ENCODE data around the gene ERI3. TPM values are rescaled to one million over a fixed set of nuclear protein-coding genes. Genes with fewer than 3 reads are reported as not detected.

Gene ERI3
- total RNA-seq, 1 experiment from 2014 or later = 83.3 TPM

GRCh38 chr1:44243782-44244495 lies 111.1 kb downstream of the ERI3 start:
- in situ Hi-C loops (cut with HindIII; ENCODE audit: low pct_unique_long_range_greater_than_20kb, low sequenced_read_pairs) = no loop called here
- ATAC-seq = no peak
- intact Hi-C loops (cut with micrococcal nuclease; ENCODE audit: unreplicated experiment) = no loop called here
- TF ChIP-seq POLR2AphosphoS5 (IDR thresholded peaks at IDR 0.05; ENCODE audit: low read depth, low read length) (no peak), SIN3A (IDR thresholded peaks at IDR 0.05; ENCODE audit: borderline replicate concordance, insufficient read depth, low read depth, low read length) (no peak), TCF7L2 (IDR thresholded peaks at IDR 0.05; ENCODE audit: low read depth, low read length) (no peak)
- TF ChIP-seq, protein P1, sequence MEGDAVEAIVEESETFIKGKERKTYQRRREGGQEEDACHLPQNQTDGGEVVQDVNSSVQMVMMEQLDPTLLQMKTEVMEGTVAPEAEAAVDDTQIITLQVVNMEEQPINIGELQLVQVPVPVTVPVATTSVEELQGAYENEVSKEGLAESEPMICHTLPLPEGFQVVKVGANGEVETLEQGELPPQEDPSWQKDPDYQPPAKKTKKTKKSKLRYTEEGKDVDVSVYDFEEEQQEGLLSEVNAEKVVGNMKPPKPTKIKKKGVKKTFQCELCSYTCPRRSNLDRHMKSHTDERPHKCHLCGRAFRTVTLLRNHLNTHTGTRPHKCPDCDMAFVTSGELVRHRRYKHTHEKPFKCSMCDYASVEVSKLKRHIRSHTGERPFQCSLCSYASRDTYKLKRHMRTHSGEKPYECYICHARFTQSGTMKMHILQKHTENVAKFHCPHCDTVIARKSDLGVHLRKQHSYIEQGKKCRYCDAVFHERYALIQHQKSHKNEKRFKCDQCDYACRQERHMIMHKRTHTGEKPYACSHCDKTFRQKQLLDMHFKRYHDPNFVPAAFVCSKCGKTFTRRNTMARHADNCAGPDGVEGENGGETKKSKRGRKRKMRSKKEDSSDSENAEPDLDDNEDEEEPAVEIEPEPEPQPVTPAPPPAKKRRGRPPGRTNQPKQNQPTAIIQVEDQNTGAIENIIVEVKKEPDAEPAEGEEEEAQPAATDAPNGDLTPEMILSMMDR (IDR thresholded peaks at IDR 0.05) = no peak
- DNase-seq (ENCODE audit: low read depth, low spot score) = no peak
- no peak overlapping the region for H3K4me3 ChIP-seq (ENCODE audit: low read depth in 2 of 2, low read length in 2 of 2)
- no peaks in the 10 kb centered on the region for H3K36me3 ChIP-seq (ENCODE audit: control insufficient read depth, insufficient read depth, low read length)
- ChIA-PET POLR2A (no interaction called here), CTCF (no interaction called here)
- no TSS peak for BruUV-seq (replicated peaks)
- H3K9me3 ChIP-seq (ENCODE audit: control insufficient read depth, insufficient read depth, low read depth, low read length) = no peaks in the 10 kb centered on the region
- no peak overlapping the region for H3K27ac ChIP-seq (ENCODE audit: low read length)
- H3K4me1 ChIP-seq (ENCODE audit: control insufficient read depth, insufficient read depth, low read length) = no peaks in the 10 kb centered on the region; the same call in 1 of the 2 replicates
- no peaks in the 10 kb centered on the region for H3K27me3 ChIP-seq (ENCODE audit: control insufficient read depth, insufficient read depth, low read length)

GRCh38 chr1:44242746-44243145 lies 112.3 kb downstream of the ERI3 start:
- ChIA-PET CTCF (no interaction called here), POLR2A (no interaction called here)
- in situ Hi-C loops (cut with HindIII; ENCODE audit: low pct_unique_long_range_greater_than_20kb, low sequenced_read_pairs) = no loop called here
- intact Hi-C loops (cut with micrococcal nuclease; ENCODE audit: unreplicated experiment) = no loop called here
- no peak for TF ChIP-seq SIN3A (IDR thresholded peaks at IDR 0.05; ENCODE audit: borderline replicate concordance, insufficient read depth, low read depth, low read length)
- TF ChIP-seq, protein P2, sequence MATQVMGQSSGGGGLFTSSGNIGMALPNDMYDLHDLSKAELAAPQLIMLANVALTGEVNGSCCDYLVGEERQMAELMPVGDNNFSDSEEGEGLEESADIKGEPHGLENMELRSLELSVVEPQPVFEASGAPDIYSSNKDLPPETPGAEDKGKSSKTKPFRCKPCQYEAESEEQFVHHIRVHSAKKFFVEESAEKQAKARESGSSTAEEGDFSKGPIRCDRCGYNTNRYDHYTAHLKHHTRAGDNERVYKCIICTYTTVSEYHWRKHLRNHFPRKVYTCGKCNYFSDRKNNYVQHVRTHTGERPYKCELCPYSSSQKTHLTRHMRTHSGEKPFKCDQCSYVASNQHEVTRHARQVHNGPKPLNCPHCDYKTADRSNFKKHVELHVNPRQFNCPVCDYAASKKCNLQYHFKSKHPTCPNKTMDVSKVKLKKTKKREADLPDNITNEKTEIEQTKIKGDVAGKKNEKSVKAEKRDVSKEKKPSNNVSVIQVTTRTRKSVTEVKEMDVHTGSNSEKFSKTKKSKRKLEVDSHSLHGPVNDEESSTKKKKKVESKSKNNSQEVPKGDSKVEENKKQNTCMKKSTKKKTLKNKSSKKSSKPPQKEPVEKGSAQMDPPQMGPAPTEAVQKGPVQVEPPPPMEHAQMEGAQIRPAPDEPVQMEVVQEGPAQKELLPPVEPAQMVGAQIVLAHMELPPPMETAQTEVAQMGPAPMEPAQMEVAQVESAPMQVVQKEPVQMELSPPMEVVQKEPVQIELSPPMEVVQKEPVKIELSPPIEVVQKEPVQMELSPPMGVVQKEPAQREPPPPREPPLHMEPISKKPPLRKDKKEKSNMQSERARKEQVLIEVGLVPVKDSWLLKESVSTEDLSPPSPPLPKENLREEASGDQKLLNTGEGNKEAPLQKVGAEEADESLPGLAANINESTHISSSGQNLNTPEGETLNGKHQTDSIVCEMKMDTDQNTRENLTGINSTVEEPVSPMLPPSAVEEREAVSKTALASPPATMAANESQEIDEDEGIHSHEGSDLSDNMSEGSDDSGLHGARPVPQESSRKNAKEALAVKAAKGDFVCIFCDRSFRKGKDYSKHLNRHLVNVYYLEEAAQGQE (IDR thresholded peaks at IDR 0.05; ENCODE audit: insufficient read depth in 1 of 2, low read depth in 2 of 2, low read length in 1 of 2) = no peak
- TF ChIP-seq POLR2AphosphoS5 (IDR thresholded peaks at IDR 0.05; ENCODE audit: low read depth, low read length) = no peak
- no peak for TF ChIP-seq TCF7L2 (IDR thresholded peaks at IDR 0.05; ENCODE audit: low read depth, low read length)
- TF ChIP-seq, protein P1 (IDR thresholded peaks at IDR 0.05) = no peak
- Histone ChIP-seq H3K27ac (ENCODE audit: low read length) (no peak overlapping the region), H3K4me1 (ENCODE audit: control insufficient read depth, insufficient read depth, low read length) (no peaks in the 10 kb centered on the region; the same call in 1 of the 2 replicates), H3K36me3 (ENCODE audit: control insufficient read depth, insufficient read depth, low read length) (no peaks in the 10 kb centered on the region), H3K27me3 (ENCODE audit: control insufficient read depth, insufficient read depth, low read length) (no peaks in the 10 kb centered on the region), H3K4me3 (ENCODE audit: low read depth in 2 of 2, low read length in 2 of 2) (no peak overlapping the region), H3K9me3 (ENCODE audit: control insufficient read depth, insufficient read depth, low read depth, low read length) (no peaks in the 10 kb centered on the region)
- BruUV-seq (replicated peaks) = no TSS peak
- ATAC-seq (no peak), DNase-seq (ENCODE audit: low read depth, low spot score) (no peak)
